Activated CD4-positive, alpha-beta T cell treated with anti-CD3 and anti-CD28 coated beads, Interleukin-2, amount 50 U/mL, for 16 hours (primary cell): ENCODE results near the gene CCNF.

ENCODE experiments used
- DNase-seq: peaks from one replicate; pipeline ENCODE4 v3.0.0-alpha.2; 2020

CCNF gene

GRCh38 chr16:2458887-2459646, 29.8 kb downstream of the CCNF start:
- DNase-seq, result no peak

DNA sequence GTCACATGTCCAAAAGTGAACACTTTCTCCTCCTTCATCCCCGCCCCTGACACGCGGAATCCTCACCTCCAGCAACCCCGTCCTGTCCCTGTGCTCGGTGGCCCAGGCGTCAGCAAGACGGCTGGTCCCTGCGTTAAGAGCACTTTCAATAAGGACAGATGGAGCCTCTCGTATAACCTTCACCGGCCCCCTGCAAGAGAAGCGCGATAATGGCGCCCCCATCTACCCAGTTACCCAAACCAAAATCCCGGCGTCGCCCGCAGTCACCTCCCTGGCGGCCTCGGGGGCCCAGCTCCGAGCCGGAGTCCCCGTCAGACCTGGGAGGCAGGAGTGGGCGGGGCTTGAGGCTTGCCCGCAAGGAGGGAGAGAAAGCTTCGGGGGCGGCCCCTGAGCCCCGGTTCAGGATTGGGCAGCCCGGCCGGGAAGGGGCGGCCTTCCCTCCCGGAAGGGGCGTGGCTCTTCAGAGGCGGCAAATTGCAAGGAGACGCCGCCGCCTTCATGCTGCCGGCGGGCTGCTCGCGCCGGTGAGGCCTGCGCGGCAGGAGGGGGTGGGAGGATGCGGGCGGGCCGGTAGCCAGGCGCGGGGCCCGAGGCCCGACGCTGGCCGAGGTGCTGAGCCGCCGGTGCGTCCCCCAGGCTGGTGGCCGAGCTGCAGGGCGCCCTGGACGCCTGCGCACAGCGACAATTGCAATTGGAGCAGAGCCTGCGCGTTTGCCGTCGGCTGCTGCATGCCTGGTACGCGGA, 30.6 kb downstream of the CCNF start, which contains the start of gene TEDC2:
Gene TEDC2 (plus strand): TSS at position 463 of the 744 bp plus-strand sequence. CDS start 36 bp downstream, at position 499.
- DNase-seq, result peak; percentile 98

DNA sequence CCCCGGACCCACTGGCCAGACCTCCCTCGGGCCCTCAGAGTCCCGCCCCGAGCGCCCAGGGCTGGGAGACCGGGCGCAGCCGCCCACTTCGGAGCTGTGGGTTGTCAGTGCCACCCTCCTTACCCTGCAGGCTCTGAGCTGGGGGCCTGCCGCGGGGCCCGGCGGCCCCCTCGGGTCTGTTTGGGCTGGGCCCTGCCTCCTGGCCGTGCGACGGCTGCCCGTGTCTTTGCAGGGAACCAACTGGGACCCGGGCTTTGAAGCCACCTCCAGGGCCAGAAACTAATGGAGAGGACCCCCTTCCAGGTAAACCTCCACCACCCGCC, 31.1 kb downstream of the CCNF start:
- DNase-seq, result no peak

- DNase-seq, result no peak
Measured at GRCh38 chr16:2460916-2461315, 31.7 kb downstream of the CCNF start.

DNA sequence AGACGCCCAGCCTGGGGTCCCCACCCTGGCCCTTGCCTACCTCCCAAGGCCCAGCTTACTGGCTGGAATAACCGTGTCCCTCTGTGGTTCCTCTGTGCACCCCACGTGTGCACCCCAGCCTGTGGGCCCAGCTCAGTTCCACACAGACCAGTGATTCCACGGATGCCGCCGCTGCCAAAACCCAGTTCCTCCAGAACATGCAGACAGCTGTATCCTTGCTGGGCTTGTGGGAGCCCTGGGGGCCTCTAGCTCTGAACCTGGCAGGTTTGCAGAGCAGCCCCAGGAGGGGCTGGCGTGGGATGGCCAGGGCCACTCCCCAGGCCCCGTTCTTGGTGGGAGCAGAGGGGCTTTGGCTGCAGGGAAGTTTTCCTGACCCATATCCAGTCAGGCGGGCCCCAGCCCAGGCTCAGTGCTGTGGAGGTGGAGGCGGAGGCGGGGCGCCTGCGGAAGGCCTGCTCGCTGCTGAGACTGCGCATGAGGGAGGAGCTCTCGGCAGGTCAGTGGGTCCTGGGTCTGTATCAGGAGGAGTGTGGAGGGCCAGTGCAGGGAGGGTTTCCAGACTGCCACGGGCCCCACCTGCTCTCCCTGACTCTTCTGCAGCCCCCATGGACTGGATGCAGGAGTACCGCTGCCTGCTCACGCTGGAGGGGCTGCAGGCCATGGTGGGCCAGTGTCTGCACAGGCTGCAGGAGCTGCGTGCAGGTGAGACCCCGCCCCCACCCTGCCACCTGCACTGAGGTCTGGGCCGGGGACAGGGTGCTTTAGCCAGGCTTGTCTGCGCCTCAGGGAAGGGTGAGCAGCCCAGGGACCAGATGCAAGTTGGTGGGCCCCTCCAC, 33.0 kb downstream of the CCNF start:
- no peak for DNase-seq

GRCh38 chr16:2464333-2464732, 35.1 kb downstream of the CCNF start:
- no peak for DNase-seq

DNA sequence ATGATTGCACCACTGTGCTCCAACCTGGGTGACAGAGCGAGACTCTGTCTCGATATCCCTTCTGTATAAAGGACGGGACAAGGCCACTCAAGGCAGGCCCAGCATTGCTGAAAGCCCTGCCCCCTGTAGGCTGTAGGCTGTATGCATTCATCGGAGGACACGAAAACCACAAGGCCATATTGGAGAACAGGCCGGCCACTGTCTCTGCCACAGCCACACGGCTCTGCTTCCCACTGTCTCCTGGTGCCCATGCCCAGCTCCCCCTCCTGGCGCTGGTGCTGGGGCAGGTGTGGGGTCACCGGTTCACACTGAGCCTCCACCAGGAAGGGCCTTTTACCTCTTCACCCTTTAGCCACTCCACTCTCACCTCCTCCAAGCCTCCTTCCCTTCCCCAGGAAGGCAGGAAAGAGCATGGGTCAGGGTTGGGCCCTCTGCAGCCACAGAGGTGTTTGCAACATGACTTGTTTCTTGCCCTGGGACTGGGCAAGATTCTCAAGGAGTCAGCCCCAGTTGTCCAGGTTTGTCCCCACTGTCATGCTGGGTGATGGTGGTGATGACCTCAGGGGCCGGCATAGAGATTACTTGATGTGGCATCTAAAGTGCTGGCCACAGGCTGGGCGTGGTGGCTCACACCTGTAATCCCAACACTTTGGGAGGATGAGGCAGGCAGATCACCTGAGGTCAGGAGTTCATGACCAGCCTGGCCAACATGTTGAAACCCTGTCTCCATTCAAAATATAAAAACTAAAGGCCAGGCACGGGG, 36.6 kb downstream of the CCNF start:
- DNase-seq, result no peak

- no peak for DNase-seq
Measured at GRCh38 chr16:2466667-2467527, 37.6 kb downstream of the CCNF start.

- DNase-seq, result peak; percentile 23
Measured at GRCh38 chr16:2467528-2468232, 38.4 kb downstream of the CCNF start.

DNA sequence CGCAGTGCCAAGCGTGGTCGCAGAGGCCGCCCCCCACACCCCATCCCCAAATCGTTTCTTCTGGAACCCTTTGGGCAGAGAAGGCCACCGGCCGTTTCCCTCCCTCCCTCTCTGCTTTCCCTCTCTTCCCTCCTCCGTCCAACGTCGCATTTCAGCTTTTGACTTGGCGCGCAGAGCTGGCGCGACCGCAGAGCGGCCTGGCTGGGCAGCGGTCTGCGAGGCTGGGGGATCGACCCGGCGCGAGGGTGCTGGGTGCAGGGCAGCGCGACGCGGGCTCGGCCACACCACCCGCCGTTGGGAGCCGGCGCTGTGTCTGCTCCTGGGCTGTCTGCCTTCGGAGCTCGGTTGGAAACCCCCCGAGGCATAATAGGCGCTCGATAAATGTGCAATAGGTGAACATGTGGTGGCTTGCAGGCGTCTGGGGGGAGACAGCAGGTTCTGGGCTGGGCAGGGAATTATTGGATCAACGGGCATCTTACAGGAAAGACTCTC, 39.0 kb downstream of the CCNF start:
- DNase-seq, result no peak

DNA sequence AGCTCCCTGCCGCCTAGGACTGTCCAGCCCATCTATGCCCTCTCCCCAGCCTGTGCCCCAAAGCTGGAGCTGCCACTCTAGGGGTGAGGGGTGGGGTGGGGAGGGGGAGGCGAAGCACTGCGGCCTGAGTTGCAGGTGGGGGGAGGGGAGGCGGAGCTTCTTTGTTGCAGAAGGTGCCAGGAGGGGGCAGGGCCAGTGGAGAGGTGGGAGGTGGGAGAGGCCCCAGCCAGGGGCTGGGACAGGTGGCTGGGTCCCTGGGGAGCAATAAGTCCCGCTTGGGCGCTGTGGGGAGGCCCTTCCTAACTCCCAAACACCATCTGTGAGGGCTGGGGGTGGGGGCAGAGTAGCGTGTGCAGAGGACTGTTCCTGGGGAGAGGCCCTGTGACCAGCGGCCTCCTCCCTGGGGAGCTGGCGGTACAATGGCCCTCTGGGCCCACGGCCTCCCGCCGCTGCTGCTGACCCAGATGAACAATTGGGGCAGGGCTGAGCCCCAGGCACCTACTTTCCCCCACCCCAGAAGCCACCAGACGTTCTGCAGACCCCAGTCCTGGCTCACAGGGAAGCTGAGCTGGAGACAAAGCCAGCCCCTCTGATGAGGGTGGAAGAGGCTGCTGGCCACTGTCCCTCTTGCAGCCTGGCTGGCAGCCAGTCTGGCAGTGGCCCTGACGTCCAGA, 39.6 kb downstream of the CCNF start:
- DNase-seq, result no peak

DNA sequence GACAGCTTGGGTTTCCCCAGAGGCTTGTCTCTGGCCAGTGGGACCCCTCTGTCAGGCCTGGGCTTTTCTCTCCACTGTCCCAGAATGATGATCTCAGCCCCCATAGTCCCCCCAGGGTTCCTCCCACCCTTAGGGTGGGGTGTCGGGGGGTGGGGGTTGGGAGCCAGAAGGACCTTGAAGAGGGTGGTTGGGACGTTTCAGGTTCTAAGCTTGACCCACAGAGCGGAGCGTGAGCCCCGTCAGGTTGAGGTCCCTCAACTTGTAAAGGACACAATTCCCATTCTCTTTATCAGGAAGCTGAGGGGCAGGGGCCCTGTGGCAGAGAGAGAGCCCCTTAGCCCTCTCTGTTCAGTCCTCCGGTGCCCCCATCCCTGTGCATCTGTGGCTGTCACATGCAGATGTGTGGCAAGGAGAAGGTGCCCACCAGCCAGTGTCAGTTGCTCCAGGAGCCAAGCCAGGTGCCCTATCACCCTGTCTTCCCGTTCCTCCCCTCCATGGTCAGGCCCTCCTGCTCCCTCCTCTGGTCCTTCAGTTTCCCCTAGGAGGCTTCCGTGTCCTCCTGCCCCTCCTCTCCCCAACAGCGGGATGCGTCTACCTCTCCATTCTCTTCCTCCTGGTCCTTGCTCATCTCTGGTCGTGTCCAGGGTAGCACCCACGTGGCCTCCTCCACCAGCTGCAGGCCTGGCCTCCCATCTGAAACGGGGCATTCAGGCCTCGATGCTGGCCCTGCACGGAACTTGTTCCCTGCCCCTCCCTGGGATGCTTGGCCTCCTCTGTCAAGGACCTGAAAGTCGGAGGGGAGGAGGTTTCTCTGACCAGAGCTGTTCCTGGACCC, 40.4 kb downstream of the CCNF start:
- DNase-seq, result no peak

DNA sequence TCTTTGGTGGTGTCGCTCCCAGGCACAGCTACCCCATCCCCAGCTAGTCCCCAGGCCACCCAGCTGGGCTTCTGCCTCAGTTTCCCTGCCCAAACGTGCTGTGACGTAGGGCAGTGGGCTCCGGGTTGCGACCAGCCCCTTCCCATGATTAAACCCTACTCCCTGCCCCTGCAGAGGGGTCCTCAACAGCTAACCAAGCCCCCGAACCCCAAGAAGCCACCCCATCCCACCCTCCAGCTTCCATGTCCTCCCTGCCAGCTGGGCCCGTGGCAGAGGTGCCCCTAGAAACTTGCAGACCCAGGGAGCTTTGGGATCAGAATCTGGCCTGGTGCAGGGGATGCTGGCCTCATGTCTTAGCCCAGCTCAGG, 41.0 kb downstream of the CCNF start:
- no peak for DNase-seq

- DNase-seq, result no peak
Measured at GRCh38 chr16:2470603-2471015, 41.4 kb downstream of the CCNF start.

- no peak for DNase-seq
Measured at GRCh38 chr16:2471016-2471652, 41.9 kb downstream of the CCNF start, which contains the start of gene NTN3. TSS of gene NTN3 (plus strand) at chr16:2471297. CDS start at chr16:2471702, 405 bp downstream.

DNA sequence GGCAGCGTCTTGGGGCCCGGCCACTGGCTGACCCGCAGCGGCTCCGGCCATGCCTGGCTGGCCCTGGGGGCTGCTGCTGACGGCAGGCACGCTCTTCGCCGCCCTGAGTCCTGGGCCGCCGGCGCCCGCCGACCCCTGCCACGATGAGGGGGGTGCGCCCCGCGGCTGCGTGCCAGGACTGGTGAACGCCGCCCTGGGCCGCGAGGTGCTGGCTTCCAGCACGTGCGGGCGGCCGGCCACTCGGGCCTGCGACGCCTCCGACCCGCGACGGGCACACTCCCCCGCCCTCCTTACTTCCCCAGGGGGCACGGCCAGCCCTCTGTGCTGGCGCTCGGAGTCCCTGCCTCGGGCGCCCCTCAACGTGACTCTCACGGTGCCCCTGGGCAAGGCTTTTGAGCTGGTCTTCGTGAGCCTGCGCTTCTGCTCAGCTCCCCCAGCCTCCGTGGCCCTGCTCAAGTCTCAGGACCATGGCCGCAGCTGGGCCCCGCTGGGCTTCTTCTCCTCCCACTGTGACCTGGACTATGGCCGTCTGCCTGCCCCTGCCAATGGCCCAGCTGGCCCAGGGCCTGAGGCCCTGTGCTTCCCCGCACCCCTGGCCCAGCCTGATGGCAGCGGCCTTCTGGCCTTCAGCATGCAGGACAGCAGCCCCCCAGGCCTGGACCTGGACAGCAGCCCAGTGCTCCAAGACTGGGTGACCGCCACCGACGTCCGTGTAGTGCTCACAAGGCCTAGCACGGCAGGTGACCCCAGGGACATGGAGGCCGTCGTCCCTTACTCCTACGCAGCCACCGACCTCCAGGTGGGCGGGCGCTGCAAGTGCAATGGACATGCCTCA, 42.6 kb downstream of the CCNF start:
- no peak for DNase-seq

DNA sequence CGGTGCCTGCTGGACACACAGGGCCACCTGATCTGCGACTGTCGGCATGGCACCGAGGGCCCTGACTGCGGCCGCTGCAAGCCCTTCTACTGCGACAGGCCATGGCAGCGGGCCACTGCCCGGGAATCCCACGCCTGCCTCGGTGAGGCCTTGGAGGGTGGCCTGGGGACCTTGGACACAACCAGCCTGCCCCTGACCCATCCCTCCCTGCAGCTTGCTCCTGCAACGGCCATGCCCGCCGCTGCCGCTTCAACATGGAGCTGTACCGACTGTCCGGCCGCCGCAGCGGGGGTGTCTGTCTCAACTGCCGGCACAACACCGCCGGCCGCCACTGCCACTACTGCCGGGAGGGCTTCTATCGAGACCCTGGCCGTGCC, 43.2 kb downstream of the CCNF start:
- no peak for DNase-seq

DNA sequence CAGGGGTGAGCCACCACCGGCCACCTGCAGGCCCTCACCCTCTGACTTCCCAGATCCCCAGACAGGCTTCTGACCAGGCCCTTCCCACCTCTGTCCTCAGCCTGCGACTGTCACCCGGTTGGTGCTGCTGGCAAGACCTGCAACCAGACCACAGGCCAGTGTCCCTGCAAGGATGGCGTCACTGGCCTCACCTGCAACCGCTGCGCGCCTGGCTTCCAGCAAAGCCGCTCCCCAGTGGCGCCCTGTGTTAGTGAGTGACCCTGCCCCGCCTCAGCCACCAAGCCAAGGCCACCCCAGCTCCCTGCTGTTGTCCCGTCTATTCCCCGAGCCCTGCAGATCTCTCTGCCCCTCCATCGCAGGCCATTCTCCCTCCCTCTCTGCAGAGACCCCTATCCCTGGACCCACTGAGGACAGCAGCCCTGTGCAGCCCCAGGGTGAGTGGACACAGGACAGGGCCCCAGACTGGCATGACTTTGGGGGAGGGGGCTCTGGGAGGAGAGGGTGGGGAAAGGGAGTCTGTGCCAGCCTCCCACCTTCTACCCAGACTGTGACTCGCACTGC, 43.7 kb downstream of the CCNF start:
- no peak for DNase-seq
